Renal cortex interstitium (tissue), 15 donors: ENCODE results near the gene TMEM174. TPM values are rescaled to one million over a fixed set of nuclear protein-coding genes. Genes with fewer than 3 reads are reported as not detected.

ENCODE experiments used
- DNase-seq, 11 donors: peaks; one replicate each; pipeline ENCODE4 v3.0.0-alpha.2; 2013; ENCODE audit warnings: low read depth in 9 of 11, low spot score in 4 of 11; ENCODE audit errors: extremely low read depth in 1 of 11
- long read RNA-seq, 16 experiments: transcript quantifications; one replicate each; lab custom pipeline, GENCODE V29; 2026
- polyA plus RNA-seq, 3 donors: library from polyadenylated mRNA; unstranded; fragments of 120-200 nt; gene quantifications; one replicate each; pipeline ENCODE4 v1.2.1, GENCODE V29; 2013; ENCODE audit not compliant: insufficient read length in 3 of 3

The TMEM174 gene
- polyA plus RNA-seq: 10 to 100 TPM; 17.1 to 22.8 (median 17.2) TPM
- long read RNA-seq, donor 1, transcript TMEM174-201 (2 exons, 1,759 nt): major isoform, 12 of 23 reads
- long read RNA-seq, donor 1, partial matches to known transcripts: 11 of 23 reads
- long read RNA-seq, donor 1, other reads (novel, unspliced or antisense): 0 of 23 reads
- long read RNA-seq, donor 2, transcript TMEM174-201 (2 exons, 1,759 nt): major isoform, 8 of 8 reads
- long read RNA-seq, donor 2, partial matches to known transcripts: 0 of 8 reads
- long read RNA-seq, donor 2, other reads (novel, unspliced or antisense): 0 of 8 reads
- long read RNA-seq, donor 3, transcript TMEM174-201 (2 exons, 1,759 nt): major isoform, 14 of 14 reads
- long read RNA-seq, donor 3, partial matches to known transcripts: 0 of 14 reads
- long read RNA-seq, donor 3, other reads (novel, unspliced or antisense): 0 of 14 reads
- long read RNA-seq, donor 4, transcript TMEM174-201 (2 exons, 1,759 nt): major isoform, 10 of 10 reads
- long read RNA-seq, donor 4, partial matches to known transcripts: 0 of 10 reads
- long read RNA-seq, donor 4, other reads (novel, unspliced or antisense): 0 of 10 reads
- long read RNA-seq, donor 5: 0 reads
- long read RNA-seq, donor 6, transcript TMEM174-201 (2 exons, 1,759 nt): major isoform, 14 of 14 reads
- long read RNA-seq, donor 6, partial matches to known transcripts: 0 of 14 reads
- long read RNA-seq, donor 6, other reads (novel, unspliced or antisense): 0 of 14 reads
- long read RNA-seq, donor 7, transcript TMEM174-201 (2 exons, 1,759 nt): major isoform, 7 of 36 reads
- long read RNA-seq, donor 7, partial matches to known transcripts: 29 of 36 reads
- long read RNA-seq, donor 7, other reads (novel, unspliced or antisense): 0 of 36 reads
- long read RNA-seq, donor 8: 0 reads
- long read RNA-seq, donor 9, partial matches to known transcripts: 0 of 3 reads
- long read RNA-seq, donor 9, other reads (novel, unspliced or antisense): 0 of 3 reads
- long read RNA-seq, donor 10, transcript TMEM174-201 (2 exons, 1,759 nt): major isoform, 12 of 12 reads
- long read RNA-seq, donor 10, partial matches to known transcripts: 0 of 12 reads
- long read RNA-seq, donor 10, other reads (novel, unspliced or antisense): 0 of 12 reads
- long read RNA-seq, donor 11, transcript TMEM174-201 (2 exons, 1,759 nt): major isoform, 7 of 7 reads
- long read RNA-seq, donor 11, partial matches to known transcripts: 0 of 7 reads
- long read RNA-seq, donor 11, other reads (novel, unspliced or antisense): 0 of 7 reads
- long read RNA-seq, donor 12: 0 reads
- long read RNA-seq, donor 13: 0 reads
- long read RNA-seq, donor 14, partial matches to known transcripts: 0 of 3 reads
- long read RNA-seq, donor 14, other reads (novel, unspliced or antisense): 0 of 3 reads
- long read RNA-seq, donor 15, transcript TMEM174-201 (2 exons, 1,759 nt): major isoform, 6 of 6 reads
- long read RNA-seq, donor 15, partial matches to known transcripts: 0 of 6 reads
- long read RNA-seq, donor 15, other reads (novel, unspliced or antisense): 0 of 6 reads
- long read RNA-seq, donor 16, transcript TMEM174-201 (2 exons, 1,759 nt): major isoform, 25 of 25 reads
- long read RNA-seq, donor 16, partial matches to known transcripts: 0 of 25 reads
- long read RNA-seq, donor 16, other reads (novel, unspliced or antisense): 0 of 25 reads

DNA sequence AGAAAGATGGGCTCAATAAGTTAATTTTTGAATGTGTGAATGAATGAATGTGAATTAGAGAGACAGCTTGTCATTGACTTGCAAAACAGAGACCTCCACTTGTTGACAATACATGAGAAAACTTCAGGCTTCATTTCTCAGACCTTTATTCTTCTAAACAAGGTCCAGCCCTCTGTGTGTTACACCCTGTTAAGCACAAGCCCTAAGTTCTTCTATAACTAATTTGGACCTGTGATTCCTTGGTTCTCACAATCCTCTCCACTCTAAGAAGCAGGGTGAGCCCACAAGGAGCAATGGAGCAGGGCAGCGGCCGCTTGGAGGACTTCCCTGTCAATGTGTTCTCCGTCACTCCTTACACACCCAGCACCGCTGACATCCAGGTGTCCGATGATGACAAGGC is at the start of gene TMEM174:
Gene TMEM174 (plus strand): TSS at position 243 of the 400 bp plus-strand sequence. CDS start 51 bp downstream, at position 294.
- DNase-seq: no peak

DNA sequence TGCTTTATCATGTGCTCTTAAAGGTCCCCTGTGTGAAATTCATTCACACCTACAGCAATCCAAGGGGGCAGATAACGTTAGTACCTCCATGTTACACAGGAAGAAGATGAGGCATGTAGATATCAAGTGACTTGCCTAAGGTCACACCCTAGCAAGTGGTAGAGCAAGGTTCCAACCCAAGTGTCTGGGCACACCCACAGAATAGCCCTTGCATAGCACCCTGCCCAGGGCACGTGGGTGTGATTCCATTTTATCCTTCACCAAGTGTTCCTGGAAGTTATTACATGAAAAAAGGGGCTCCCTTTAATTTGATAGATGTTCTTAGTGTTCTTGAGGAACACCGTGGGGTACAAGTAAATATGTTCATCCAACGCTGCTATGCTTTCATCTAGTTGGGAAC is 47.7 kb upstream of the TMEM174 start:
- DNase-seq: no peak

DNA sequence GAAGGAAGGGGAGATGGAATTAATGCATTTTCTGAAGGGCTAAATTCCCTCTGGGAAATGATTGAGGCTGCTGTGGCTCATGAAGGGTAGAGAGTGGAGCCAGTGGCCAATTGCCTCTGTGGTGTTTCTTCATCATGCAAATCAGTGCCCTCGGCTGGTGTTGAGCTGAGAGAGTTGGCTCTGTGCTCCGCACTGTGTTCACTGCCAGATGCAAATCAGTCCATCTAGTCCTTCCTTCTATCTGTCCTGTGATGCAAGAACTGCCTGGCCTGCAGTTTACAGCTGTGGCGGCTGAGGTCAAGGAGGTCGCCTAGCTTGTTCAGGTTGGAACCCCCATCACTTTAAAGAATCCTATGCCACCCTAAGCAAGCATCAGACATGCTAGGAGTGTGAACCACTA is 46.6 kb upstream of the TMEM174 start:
- no peak for DNase-seq

DNA sequence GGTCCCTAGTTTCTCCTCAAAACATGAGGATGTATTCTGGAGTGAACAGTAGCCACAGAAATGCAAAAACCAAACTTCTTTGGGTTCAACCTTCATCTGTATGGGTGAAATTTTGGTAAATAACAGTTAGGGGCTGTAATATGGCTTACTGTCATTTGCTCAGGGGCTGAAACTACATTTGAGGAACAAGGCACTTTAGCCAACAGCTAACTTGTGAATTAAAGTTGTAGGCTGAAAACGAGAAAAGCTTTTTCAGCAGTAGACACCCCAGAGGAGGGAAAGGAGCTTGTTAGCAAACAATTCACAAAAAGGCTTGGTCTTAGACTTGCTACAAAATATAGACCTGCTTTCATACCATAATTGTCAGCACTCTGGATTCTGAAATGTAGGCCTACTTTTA is 46.0 kb upstream of the TMEM174 start:
- DNase-seq: no peak

GRCh38 chr5:73129143-73129542 is 43.9 kb upstream of the TMEM174 start:
- DNase-seq: no peak

DNA sequence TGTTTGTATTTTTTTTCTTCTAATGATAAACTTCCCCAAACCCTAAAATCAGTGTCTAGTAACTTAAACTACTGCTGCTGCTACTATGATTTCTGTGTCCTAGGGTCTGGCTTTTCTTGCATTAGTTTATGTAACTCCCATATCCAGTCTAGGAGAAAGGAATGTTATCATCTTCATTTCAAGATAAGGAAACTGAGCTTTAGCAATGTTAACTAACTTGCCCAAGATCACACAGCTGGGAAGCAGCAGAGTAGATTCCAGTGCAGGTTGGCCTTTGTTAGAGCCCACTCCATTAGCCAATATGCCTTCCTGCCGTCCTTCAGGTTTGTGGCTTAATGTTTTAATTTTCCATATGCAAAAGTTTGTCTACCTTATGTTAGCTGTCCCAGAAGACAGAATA is 42.2 kb upstream of the TMEM174 start:
- no peak for DNase-seq

GRCh38 chr5:73131711-73132425 is 41.1 kb upstream of the TMEM174 start:
- no peak for DNase-seq

DNA sequence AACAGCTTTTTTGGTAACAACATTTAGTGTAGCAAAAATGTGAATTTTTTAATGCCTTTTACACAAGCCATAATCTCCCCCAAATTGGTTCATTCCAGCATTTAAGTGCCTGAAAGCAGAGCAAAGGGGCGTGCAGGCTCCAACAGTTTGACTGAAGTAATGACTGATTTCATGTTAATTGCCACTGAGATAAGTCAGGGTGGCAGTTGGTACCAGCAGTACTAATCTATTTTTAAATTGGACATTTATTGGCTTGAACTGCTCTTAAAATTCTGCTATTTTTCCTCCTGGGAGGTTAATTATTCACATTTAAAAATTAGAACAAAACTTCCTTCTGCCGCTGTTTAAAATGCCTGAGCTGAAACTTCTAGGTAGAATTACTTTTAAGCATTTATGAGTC is 40.2 kb upstream of the TMEM174 start:
- no peak for DNase-seq

- DNase-seq: no peak
Measured at GRCh38 chr5:73135021-73135420, 38.0 kb upstream of the TMEM174 start.

DNA sequence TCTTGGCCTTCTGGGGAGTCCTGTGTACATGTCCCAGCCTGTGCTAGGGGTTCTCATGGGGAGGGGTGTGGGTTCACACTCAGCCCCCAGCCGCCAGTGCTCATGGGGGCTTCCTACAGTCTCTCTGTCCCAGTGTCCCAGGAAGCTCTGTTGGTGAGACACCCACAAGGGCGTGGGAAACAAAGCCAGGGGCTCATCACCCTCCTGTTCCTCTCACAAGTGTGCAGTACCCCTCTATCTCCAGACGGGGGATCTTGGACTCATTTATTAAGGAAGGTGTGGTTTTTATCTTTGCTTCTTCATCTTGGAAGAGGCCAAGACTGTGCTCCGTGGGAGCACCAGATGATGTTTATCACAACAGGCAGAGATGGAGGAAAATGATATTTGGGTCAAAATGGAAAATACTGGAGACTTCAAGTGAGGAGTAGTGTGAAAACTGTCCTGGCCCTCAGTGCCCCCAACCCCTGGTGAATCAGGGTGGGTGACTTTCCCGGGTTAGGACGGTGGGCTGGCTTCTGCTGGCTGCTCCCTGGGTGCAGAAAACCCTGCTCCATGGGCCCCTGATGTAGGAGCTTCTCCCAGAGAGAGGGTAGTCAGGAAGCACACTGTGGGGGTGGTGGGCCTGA is 37.5 kb upstream of the TMEM174 start:
- DNase-seq: no peak

DNA sequence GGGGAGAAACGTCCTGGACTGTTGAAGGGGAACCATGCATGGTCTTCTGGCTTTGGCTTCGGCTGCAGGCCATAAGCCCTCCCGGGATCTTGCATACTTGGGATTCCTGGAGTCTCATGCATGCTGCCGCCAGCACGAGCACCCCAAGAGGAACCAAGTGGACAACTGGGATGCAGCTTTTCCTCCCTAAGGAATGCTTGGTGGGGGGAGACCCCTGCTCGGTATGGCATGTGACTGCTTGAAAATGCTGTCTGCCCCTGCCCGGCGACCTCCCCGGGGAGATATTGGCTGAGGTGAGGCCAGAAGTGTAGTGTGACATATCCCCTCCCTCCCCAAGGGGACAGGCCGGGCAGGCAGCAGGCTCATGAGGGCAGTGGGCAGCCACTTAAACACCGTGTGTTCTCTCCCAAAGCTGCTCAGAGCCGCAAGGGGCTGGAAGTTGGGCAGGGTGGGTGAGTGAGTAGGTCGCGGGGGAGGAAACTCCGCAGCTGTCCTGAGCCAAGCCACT is 36.9 kb upstream of the TMEM174 start:
- DNase-seq: peak in 5 of 11 donors; percentile 33 to 75 (median 72)

- no peak for DNase-seq
Measured at GRCh38 chr5:73137563-73138530, 35.1 kb upstream of the TMEM174 start.

DNA sequence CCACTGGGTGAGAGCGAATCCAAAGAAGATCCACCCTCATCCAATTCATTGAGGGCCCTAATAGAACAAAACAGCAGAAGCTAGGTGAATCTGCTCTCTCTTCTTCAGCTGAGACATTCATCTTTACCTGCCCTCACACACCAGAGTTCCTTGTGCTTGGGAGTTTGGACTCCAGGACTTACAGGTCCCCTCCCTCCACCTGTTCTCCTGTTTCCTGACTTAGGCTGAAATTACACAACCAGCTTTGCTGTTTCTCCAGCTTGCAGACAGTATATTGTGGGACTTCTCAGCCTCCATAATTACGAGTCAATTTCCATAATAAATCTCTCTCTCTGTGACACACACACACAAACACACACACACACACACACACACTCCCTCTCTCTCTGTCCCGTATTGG is 33.5 kb upstream of the TMEM174 start:
- DNase-seq: no peak

DNA sequence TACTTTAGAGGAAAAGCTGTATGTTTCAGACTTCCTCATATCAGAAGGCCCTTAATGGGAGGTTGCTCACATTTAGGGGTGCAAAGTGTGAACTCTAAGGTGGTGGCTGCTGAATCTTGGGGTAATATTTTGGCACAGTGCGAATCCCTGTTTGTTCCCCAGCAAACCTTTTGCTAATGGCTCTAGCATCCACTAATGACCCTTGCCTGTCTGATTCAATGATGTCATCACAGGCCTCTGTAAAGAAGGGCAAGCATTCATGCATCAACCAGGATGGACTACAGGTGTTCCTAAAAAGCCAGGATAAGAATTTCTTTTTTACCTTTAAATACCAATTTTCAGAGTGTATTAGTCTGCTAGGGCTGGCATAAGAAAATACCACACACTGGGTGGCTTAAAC is 32.2 kb upstream of the TMEM174 start:
- no peak for DNase-seq

- DNase-seq: no peak
Measured at GRCh38 chr5:73142035-73142434, 31.0 kb upstream of the TMEM174 start.

DNA sequence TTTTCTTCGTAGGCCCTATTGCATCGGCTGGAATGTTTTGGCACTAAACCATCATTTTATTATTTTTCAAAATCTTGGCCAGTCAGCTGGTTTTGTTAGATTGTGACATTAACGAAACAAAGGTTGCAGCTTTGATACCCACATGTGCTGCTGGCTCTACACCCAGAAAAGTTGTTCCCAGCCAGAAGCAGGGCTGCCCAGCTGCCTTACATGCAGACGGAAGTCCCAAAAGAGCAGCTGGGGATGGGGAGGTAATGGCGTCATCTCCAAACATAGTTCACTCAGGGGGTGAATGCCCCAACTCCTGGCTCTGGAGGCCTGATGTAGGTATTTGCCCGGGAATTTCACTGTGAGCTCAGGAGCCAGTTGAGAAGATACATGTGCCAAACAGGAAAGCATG is 29.3 kb upstream of the TMEM174 start:
- DNase-seq: no peak
